ENCODE data around the gene KCNB1.

DNA sequence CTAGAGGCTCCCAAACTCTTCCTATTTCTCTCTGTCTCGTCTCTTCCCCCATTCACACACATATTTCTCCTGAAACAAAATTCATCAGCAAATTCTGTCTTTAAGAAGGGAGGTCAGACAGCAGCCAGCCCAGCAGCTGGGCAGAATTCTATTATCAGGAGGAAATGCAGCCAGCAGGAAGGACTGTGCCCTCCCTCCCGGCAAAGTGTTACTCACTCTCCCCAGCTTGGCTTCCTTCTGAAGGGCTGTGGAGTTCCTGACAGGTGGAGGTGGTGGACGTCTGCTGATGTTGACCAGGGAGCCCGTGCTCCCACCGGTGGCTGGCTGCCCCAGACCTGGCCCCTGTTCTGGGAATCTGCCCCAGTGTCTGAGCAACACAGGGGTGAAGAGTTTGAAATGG lies 37.3 kb downstream of the KCNB1 start:
- no peak for TF ChIP-seq POLR2A (IDR thresholded peaks at IDR 0.05; ENCODE audit: low read depth, low read length)
- TF ChIP-seq TAF1 (IDR thresholded peaks at IDR 0.05; ENCODE audit: borderline replicate concordance, low read depth, low read length), result no peak
